ENCODE results near the gene AQP11.
"Not testable (repeated sequence)": the region's sequence is repeated elsewhere in the genome, so short reads cannot be mapped to it uniquely, and the experiment has no call there.

Gene AQP11

DNA sequence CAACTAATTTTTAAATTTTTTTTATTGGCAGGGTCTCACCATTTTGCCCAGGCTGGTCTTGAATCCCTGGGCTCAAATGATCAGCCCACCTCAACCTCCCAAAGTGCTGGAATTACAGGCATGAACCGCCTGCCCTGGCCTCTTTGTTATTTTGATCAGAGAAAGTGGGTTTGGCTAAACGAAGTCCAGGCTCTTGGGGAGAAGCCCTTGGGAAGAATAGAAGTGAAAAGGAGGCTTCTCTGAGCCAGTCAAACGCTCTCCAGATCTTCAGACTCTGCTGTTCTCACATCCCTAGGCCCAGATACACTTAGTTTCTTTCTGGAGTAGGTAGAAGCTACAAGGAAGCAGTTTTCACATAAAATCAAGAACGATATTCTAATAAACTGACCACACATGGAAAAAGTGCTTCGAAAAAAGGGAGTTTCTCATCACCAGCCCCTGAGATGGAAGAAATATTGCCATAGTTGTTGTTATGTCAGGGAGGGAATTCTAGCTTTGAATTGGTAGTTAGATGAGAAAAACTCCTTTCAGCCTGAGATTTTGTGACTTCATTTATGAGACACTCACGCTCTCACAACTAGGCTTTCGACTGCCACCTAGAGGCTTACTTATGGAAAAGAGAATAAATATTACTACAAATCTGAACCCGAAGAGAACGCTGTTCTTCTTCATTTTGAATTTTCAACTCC lies 41.7 kb upstream of the AQP11 start:
- Histone ChIP-seq H3K27ac (replicated peaks) (no peak overlapping the region), H3K27me3 (ENCODE audit: insufficient read depth, poor library complexity, severe bottlenecking) (no peaks in the 10 kb centered on the region), H3K4me3 (replicated peaks; ENCODE audit: insufficient read depth, low read length) (no peak overlapping the region)
- DNase-seq (ENCODE audit: low read depth in 1 of 2, low spot score in 1 of 2) = peak in 1 of 2 experiments; percentile 66
- TF ChIP-seq CTCF (IDR thresholded peaks at IDR 0.05; ENCODE audit: insufficient read depth, low read length) (peak; percentile 19), SPI1 (IDR thresholded peaks at IDR 0.05; ENCODE audit: borderline replicate concordance, low read depth) (no peak)

DNA sequence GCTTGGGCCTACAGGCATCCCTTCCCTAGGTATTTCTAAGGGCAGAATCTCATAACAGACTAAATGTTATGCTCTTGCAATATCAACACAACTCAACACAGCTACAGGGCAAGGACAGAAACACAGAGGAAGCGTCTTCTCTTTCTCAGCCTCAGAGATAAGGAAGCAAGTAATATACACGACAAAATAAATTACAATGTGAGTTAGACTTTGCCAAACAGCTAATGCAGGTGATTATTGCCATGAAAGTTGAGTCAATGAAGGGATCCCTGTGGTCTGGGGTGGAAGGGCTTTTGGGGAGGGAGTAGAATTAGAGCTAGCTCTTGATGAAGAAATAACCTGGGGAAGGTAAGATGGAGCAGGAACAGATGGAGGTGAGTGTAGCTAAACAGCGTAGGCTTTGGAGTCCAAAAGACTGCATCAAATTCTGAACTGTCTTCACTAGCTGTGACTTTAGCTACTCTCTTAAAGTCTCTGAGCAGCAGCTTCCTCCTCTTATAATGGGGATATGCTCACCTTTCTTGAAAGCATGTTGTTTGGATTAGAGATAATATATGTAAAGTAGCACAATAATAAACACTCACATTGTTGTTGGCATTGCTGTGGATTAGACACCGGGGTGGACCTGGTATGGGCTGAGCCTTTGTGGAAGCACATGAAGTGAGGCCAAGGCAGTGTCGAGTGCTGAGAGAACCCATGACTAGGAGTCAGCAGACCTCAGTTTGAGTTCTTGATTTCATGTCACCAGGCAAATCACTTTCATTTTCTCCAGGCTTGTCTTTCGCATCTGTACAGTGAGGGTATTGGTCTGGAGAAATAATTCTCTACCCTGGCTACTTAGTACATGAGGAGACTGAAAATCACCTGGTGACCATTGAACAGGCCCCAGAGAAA lies 41.0 kb upstream of the AQP11 start:
- Histone ChIP-seq H3K27me3 (ENCODE audit: insufficient read depth, poor library complexity, severe bottlenecking) (no peaks in the 10 kb centered on the region), H3K27ac (replicated peaks) (no peak overlapping the region)
- peak in 1 of 2 experiments; percentile 5 for DNase-seq (ENCODE audit: low read depth in 1 of 2, low spot score in 1 of 2)

DNA sequence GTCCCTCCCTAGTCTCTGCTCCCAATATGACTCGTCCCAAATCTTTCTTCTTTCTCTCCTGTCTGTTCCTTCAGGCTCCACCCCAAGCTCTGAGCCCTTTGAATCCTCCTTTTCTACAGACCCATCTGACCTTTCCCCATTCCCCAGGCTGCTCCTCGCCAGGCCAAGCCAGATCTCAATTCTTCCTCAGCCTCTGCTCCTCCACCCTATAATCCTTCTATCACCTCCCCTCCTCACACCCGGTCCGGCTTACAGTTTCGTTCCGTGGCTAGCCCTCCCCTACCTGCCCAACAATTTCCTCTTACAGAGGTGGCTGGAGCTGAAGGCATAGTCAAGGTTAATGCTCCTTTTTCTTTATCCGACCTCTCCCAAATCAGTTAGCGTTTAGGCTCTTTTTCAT lies 38.3 kb upstream of the AQP11 start:
- not testable (repeated sequence) for H3K27ac ChIP-seq (replicated peaks); DNase-seq (ENCODE audit: low read depth in 1 of 2, low spot score in 1 of 2); H3K4me3 ChIP-seq (replicated peaks; ENCODE audit: insufficient read depth, low read length); H3K27me3 ChIP-seq (ENCODE audit: insufficient read depth, poor library complexity, severe bottlenecking)

More for the DNA sequence above, 41.0 kb upstream of the AQP11 start:
- no peak overlapping the region for H3K4me3 ChIP-seq (replicated peaks; ENCODE audit: insufficient read depth, low read length)
- TF ChIP-seq GABPA (IDR thresholded peaks at IDR 0.05; ENCODE audit: low read depth) = no peak
- no peak for TF ChIP-seq POLR2AphosphoS5 (IDR thresholded peaks at IDR 0.05; ENCODE audit: low read depth)
- TF ChIP-seq CTCF (IDR thresholded peaks at IDR 0.05; ENCODE audit: insufficient read depth, low read length) = no peak

GRCh38 chr11:77557553-77557952 lies 32.2 kb upstream of the AQP11 start:
- DNase-seq (ENCODE audit: low read depth in 1 of 2, low spot score in 1 of 2) = peak in 1 of 2 experiments; percentile 46
- no peaks in the 10 kb centered on the region for H3K27me3 ChIP-seq (ENCODE audit: insufficient read depth, poor library complexity, severe bottlenecking)
- H3K27ac ChIP-seq (replicated peaks) = no peak overlapping the region
- no peak overlapping the region for H3K4me3 ChIP-seq (replicated peaks; ENCODE audit: insufficient read depth, low read length)
- TF ChIP-seq POLR2AphosphoS5 (IDR thresholded peaks at IDR 0.05; ENCODE audit: low read depth) (no peak), CTCF (IDR thresholded peaks at IDR 0.05; ENCODE audit: insufficient read depth, low read length) (peak; percentile 30)

GRCh38 chr11:77558380-77558779 lies 31.4 kb upstream of the AQP11 start:
- no peaks in the 10 kb centered on the region for H3K27me3 ChIP-seq (ENCODE audit: insufficient read depth, poor library complexity, severe bottlenecking)
- H3K27ac ChIP-seq (replicated peaks) = no peak overlapping the region
- H3K4me3 ChIP-seq (replicated peaks; ENCODE audit: insufficient read depth, low read length) = no peak overlapping the region
- DNase-seq (ENCODE audit: low read depth in 1 of 2, low spot score in 1 of 2) = no peak
- no peak for TF ChIP-seq GABPA (IDR thresholded peaks at IDR 0.05; ENCODE audit: low read depth)
- no peak for TF ChIP-seq SPI1 (IDR thresholded peaks at IDR 0.05; ENCODE audit: borderline replicate concordance, low read depth)
- TF ChIP-seq POLR2AphosphoS5 (IDR thresholded peaks at IDR 0.05; ENCODE audit: low read depth) = no peak
- TF ChIP-seq, protein P1, sequence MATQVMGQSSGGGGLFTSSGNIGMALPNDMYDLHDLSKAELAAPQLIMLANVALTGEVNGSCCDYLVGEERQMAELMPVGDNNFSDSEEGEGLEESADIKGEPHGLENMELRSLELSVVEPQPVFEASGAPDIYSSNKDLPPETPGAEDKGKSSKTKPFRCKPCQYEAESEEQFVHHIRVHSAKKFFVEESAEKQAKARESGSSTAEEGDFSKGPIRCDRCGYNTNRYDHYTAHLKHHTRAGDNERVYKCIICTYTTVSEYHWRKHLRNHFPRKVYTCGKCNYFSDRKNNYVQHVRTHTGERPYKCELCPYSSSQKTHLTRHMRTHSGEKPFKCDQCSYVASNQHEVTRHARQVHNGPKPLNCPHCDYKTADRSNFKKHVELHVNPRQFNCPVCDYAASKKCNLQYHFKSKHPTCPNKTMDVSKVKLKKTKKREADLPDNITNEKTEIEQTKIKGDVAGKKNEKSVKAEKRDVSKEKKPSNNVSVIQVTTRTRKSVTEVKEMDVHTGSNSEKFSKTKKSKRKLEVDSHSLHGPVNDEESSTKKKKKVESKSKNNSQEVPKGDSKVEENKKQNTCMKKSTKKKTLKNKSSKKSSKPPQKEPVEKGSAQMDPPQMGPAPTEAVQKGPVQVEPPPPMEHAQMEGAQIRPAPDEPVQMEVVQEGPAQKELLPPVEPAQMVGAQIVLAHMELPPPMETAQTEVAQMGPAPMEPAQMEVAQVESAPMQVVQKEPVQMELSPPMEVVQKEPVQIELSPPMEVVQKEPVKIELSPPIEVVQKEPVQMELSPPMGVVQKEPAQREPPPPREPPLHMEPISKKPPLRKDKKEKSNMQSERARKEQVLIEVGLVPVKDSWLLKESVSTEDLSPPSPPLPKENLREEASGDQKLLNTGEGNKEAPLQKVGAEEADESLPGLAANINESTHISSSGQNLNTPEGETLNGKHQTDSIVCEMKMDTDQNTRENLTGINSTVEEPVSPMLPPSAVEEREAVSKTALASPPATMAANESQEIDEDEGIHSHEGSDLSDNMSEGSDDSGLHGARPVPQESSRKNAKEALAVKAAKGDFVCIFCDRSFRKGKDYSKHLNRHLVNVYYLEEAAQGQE (IDR thresholded peaks at IDR 0.05; ENCODE audit: insufficient replicate concordance, low read depth) = no peak
